Transverse colon (tissue), 4 donors: Measurements from ENCODE around the gene PEX10.

Experiments
- CTCF ChIP-seq, 5 experiments: fragments of 200-600 bp in 3 of 5; fragments of 450-650 bp in 2 of 5; sonication (generic) in 3 of 5; IDR thresholded peaks; 1 replicate in 2 of 5; 2 replicates in 3 of 5; pipeline ENCODE4 v1.5.1; 2016 to 2017; ENCODE audit warnings: antibody characterized with exemption in 5 of 5, inconsistent platforms in 3 of 5, mild to moderate bottlenecking in 2 of 5, moderate library complexity in 1 of 5
- POLR2A ChIP-seq: fragments of 450-650 bp; IDR thresholded peaks from one replicate; pipeline ENCODE4 v1.6.1; 2016; ENCODE audit warnings: antibody characterized with exemption, mild to moderate bottlenecking, moderate library complexity
- POLR2AphosphoS5 ChIP-seq, 3 donors: sonication (generic); formaldehyde crosslinking; IDR thresholded peaks; one replicate each; pipeline ENCODE4 v1.6.1; 2016; ENCODE audit warnings: antibody characterized with exemption in 3 of 3

DNA sequence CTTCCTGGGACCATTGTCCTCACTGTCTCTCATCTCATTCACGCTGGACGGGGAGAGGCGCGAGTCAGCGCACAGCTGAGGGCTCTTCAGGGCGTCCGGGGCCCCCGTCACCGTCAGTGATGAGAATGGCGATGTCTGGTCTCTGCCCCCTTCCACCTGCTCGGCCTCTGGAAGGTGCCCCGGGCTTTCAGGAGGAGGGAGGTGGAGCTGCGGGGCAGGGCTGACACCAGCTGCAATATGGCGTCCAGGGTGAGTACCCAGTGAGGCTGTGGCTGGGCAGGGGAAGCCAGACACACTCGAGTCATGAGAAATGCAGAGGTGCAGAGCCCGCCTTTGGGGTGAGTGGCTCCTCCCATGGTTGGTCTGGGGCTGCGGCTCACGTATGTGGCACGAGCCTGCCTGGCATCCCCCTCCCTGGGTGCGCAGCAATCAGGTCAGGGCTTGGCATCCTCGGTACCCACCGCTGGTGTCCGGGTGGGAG lies 36.1 kb downstream of the PEX10 start:
- TF ChIP-seq CTCF (IDR thresholded peaks at IDR 0.05): no peak
- TF ChIP-seq POLR2AphosphoS5 (IDR thresholded peaks at IDR 0.05): no peak
- no peak for TF ChIP-seq POLR2A
